22Rv1 (cell line): Measurements from ENCODE around the gene ZNF609.

Experiments
- H3K27ac ChIP-seq: fragments of 450-650 bp; 2 replicates; pipeline ENCODE4 v1.5.1; 2017
- ZFX ChIP-seq: fragments of 450-650 bp; IDR thresholded peaks from 2 replicates; pipeline ENCODE4 v1.6.1; 2017; ENCODE audit warnings: antibody characterized with exemption, borderline replicate concordance
- TF ChIP-seq, protein P1 (sequence below): fragments of 450-650 bp; IDR thresholded peaks from 2 replicates; pipeline ENCODE4 v1.5.1; 2017; ENCODE audit warnings: mild to moderate bottlenecking

ZNF609 gene

DNA sequence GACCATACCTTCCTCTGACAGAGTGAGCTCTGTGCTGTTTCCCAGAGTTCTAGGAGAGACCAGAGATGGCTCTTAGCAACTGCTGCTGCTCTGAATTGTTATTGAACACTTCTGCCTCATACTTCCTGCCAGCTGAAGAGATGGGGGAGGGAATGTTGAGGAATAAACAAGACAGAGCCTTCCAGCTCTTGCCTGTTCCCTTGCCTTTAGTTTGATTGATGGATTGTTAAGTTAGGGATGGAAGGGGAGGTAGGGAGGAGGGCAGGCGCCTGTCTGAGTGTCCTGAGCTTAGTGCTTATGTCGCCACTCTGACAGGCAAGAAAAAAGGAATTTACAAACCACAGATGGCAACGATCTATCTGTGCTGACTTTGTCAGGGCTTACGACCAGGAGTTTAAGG, 42.8 kb downstream of the ZNF609 start:
- H3K27ac ChIP-seq, result no peak overlapping the region
- TF ChIP-seq ZFX, result no peak
- TF ChIP-seq, protein P1, sequence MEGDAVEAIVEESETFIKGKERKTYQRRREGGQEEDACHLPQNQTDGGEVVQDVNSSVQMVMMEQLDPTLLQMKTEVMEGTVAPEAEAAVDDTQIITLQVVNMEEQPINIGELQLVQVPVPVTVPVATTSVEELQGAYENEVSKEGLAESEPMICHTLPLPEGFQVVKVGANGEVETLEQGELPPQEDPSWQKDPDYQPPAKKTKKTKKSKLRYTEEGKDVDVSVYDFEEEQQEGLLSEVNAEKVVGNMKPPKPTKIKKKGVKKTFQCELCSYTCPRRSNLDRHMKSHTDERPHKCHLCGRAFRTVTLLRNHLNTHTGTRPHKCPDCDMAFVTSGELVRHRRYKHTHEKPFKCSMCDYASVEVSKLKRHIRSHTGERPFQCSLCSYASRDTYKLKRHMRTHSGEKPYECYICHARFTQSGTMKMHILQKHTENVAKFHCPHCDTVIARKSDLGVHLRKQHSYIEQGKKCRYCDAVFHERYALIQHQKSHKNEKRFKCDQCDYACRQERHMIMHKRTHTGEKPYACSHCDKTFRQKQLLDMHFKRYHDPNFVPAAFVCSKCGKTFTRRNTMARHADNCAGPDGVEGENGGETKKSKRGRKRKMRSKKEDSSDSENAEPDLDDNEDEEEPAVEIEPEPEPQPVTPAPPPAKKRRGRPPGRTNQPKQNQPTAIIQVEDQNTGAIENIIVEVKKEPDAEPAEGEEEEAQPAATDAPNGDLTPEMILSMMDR, result no peak

DNA sequence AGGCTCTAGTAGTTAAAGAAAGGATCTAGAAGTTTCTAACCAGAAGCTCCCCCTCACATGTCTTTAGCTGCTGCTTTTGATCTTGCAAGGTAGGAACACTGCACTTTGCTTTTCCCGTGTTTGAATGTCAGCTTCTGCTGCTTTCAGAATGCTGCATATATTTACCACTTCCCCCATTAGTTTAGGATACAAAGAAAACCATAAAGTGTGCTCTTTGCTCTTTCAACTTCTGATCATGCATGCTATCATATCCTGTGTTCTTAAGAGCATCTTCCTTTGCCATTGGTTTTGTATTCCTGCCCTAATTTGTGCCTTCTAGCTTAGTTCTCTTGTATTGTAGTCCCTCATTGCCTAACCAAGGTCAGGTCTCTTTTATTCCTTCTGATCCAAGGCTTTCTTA, 43.3 kb downstream of the ZNF609 start:
- H3K27ac ChIP-seq, result no peak overlapping the region

DNA sequence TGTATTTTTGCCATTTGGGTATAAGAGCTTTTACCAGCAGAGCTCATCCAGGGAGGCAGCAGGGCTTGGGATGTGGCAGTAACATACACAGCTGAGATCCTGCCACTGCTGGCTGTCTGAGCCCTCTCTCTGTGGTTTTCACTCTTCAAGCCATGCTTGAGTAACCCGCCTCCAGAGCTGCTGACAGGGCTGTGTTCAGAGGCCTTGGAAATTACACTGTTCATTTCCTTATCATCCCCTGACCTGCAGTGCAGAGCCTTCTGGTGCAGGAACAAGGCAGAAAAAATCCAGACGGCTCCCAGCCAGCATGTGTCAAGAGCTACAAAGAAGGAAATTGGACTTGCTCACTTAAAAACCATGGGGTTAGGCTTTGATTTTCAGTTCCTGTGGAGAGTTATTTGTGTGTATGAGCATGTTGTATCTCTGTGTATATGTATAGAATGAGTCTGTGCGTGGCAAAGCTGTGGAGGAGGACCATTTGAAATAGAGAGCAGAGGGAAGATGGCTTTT, 47.0 kb downstream of the ZNF609 start:
- TF ChIP-seq, protein P1, result no peak
- TF ChIP-seq ZFX, result no peak
- no peak overlapping the region for H3K27ac ChIP-seq

More for the DNA sequence above, 43.3 kb downstream of the ZNF609 start:
- TF ChIP-seq, protein P1, result no peak
- TF ChIP-seq ZFX, result no peak

DNA sequence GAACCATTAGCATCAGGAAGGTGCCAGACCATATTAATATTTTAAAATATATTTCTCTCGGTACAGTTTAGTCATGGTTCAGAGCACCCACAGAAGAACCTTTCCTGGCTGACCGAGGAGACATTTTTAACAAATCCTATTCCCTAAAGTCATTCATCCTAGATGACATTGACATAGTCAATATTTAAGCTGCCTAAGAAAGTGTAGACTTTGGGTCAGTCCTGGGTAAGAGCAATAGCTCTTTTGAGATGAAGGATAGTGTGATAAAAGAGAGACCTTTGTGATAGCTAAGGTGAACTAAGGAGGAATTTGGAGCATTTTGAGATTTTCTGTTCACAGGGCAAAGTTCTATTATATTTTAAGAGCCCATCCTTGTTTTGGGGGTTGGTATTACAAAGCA, 47.5 kb downstream of the ZNF609 start:
- H3K27ac ChIP-seq, result no peak overlapping the region
- TF ChIP-seq, protein P1, result no peak
- TF ChIP-seq ZFX, result no peak

DNA sequence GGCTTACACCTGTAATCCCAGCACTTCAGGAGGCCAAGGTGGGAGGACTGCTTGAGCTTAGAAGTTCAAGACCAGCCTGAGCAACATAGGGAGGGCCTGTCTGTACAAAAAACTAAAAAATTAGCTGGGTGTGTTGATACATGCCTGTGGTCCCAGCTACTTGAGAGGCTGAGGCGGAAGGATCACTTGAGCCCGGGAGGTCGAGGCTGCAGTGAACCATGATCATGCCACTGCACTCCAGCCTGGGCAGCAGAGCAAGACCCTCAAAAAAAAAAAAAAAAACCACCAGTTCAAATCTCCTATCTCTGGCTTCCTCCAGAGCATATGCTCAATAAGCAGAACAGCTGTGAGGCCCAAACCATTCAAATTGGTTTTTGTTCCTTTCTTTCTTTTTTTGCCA, 53.4 kb downstream of the ZNF609 start:
- H3K27ac ChIP-seq, result no peak overlapping the region
- TF ChIP-seq, protein P1, result no peak
- no peak for TF ChIP-seq ZFX

DNA sequence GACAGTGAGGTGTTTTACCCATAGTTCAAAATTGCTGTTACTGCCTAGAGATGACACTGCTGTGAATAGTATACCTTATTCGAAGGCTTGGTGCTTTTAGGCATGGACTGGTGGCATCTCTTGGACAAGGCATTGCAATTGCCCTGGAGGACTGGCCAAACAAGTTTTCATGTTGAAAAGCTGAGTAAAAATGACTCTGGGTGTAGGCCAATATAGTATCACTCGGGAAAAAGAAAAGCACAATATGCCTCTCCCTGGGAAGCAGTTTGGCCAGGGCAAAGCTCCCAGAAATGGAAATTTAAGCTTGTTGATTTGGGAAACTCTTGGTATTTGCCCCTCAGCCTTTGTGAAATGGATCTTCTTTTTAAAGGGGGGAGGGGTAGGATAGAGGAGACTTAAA, 54.8 kb downstream of the ZNF609 start:
- TF ChIP-seq, protein P1, result no peak
- TF ChIP-seq ZFX, result no peak
- H3K27ac ChIP-seq, result no peak overlapping the region

DNA sequence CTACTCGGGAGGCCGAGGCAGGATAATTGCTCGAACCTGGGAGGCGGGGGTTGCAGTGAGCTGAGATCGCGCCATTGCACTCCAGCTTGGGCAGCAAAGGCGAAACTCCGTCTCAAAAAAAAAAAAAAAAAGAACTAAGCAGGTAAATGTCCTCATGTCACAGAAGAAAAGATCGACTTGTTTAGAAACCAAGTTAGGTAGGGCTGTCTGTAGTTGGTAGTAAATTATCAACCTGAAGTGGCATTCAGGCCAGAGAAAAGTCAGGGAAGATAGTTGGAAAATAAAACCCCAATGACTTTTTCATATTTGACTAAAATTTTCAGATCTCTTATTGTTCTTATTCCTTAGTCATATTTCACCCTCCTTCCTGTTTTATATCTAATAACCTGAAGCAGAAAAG, 55.4 kb downstream of the ZNF609 start:
- H3K27ac ChIP-seq, result no peak overlapping the region

More for the DNA sequence above, 55.4 kb downstream of the ZNF609 start:
- no peak for TF ChIP-seq ZFX
- TF ChIP-seq, protein P1, result no peak
